ENCODE results near the gene PRKN. TPM values are rescaled to one million over a fixed set of nuclear protein-coding genes. Genes with fewer than 3 reads are reported as not detected.

The PRKN gene
- total RNA-seq, 1 donor from 2014 or later = not detected

DNA sequence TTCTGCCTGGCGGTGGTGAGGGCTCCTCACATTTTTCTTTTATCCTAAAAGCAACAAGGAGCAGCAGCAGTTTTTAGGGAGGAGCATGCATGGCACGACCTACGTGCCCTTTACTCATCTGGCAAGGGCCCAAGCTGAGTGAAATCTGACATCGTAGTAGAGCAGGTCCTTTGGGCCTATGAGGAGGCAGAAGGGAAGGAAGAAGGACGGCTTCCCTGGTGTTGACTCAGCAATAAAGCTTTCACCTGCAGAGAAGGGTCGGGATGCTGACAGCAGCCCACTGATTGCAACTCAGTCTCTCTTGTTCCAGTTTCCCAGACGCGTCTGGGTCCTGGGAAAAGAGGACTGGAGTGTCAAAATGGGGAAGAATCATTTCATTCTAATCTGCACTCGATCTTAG lies 1044.6 kb downstream of the PRKN start:
- intact Hi-C loops (cut with micrococcal nuclease) = no loop called here

DNA sequence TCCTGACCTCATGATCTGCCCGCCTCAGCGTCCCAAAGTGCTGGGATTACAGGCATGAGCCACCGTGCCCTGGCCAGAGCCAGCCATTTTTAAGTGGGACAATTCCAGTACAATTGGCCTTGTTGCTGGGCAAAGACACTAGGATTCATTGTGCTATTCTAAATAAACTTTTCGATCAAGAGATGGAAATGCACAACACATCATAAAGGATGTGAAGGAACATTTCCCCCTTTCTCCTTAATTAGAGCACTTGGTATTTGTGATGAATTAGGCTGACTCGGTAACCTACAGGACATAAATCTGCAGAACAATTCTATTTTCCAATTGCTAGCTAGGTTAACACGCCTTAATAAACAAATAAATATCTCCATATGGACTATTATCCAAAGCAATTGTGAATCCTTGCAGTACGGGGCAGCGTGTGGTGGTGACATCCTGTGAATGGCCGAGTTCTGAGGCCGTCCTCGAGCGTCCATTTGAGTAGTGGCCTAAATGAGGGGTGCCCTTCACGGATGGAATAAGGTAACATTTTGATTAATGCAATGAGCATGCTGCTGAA lies 1047.5 kb downstream of the PRKN start:
- intact Hi-C loops (cut with micrococcal nuclease) = no loop called here

DNA sequence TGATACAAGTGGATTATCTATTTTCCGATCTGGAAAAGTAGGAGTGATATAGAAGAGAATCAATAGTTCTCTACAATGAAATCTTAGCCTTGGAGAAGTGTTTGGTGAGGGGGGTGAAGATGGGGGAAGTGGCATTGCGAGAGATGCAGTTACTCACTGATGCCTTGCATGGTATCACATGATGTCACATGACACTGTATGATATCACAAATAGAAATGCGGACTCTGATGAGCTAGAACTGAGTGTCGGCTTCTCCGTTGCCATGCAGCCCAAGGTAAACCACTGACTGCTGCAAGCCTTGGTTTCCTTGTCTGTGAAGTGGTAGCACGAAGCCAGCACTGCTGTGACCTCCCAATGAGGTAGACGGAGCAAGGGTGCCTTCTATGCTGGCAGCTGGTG lies 1050.4 kb downstream of the PRKN start:
- intact Hi-C loops (cut with micrococcal nuclease) = no loop called here

DNA sequence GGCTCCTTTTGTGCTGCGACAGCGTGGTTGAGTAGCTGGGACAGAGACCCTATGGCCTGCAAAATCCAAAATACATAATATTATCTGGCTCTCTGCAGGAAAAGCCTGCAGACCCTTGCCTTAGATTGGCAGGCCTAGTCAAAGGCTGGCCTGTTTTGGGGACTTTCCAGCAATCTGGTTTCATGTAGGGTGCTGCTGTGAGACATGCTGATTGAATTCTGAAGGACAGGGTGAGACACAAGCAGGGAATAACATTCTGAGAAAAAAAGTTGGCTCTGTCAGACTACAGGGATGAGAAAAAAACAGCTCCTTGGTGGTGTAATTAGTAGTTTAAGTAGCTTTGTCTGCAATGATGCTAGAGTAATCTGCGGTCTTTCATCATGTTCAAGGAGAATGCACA lies 1051.0 kb downstream of the PRKN start:
- intact Hi-C loops (cut with micrococcal nuclease) = no loop called here

DNA sequence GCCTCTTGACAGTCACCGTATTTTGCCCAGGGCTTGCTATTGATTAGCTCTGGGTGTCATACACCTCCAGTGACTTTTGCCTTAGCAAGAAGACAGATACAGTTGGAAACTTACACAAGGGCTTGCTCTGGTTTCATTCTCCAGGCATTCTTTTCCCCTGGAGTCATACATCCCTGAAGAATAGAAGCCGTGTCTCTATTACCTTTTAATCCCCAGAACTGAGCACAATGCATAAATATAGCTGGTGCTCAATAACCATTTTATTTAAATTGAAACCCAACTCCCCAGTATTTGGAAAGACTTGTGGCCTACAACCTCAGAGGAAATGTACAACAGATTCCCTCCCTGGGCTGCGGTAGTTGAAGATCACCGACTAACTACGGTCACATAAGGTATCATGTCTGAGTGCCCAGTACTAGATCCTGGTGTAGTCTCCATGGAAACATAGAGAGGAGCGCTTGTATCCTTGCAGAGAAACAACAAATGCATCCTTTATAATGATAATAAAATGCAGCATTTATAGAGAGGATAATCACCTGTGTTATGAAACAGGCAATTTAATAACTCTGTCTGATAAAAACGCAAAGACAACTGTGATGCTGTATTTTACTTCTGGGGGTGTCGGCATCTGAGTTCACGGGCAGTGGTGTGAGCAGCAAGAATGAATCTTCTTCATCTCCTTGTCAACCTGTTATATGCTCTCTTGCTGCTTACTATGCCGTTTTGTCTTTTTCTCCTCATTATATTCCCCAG lies 1052.5 kb downstream of the PRKN start:
- intact Hi-C loops (cut with micrococcal nuclease) = no loop called here

DNA sequence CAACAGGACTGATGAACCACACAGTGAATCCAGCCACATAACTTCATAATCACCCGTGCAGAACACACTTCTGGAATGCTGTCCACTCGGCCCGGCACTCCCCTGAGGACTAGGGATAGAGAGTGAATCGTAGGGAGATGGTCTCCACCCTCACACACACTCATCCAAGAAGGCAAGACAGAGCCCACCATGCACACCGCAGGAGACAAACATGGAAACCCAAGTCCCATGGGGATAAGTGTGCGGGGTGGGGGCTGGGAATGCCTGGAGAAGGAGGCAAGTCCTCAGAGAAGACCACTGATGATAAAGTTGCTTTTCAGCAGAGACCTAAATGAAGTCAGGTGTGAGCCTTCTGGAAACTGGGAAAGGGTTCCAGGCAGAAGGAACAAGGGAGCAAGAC lies 1054.5 kb downstream of the PRKN start:
- intact Hi-C loops (cut with micrococcal nuclease) = no loop called here

DNA sequence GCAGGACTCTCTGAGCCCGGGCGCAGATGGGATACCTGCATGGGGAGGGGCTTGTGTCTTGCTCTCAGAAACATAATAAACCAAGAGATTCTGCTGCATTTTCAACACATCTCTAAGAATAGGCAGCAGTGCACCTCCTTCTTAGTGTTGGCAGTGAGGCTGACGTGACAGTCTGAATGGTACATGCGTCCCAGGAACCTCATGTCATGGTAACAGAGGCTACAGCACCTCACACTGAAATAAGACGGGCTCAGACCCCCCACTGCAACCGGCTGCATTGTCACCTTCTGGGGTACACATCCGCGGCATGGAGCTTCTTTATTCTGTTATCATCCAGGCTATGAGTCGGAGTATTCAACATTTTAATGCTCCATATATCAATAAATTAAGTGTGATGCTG lies 1056.4 kb downstream of the PRKN start:
- intact Hi-C loops (cut with micrococcal nuclease) = no loop called here

DNA sequence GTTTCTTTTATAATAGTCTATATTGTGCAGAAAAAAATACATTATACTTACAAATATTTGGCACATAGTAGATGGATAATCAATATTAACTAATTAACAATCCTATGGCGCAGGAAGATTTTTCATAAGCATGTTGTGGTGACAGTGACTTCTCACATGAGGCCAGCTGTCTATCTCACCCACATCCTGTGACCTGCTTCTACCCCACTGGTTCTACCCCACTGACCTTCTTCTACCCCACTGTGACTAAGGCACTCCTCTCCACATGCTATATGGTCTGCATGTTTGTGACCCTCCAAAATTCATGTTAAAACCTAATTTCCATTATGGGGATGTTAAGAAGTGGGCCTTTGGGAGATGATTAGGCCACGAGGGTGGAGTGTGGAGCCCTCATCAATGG lies 1058.9 kb downstream of the PRKN start:
- intact Hi-C loops (cut with micrococcal nuclease) = no loop called here

DNA sequence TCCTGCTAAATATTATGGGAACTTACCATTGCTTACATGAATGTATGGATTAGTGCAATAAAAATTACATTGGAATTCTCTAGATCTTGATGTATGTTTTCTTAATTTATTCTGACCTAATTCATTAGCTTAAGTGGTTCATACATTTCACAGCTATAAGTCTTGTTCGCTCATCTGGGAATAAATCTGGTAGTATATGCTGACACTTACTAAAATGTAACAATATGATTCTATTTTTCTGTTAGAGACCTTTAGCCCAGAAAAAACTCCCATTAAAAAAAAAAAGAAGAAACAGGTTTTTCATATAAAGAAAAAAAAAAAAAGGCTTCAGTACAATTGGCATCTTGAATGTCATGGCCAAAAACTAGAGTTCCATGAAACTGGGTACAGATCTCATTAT lies 1059.6 kb downstream of the PRKN start:
- intact Hi-C loops (cut with micrococcal nuclease) = no loop called here

DNA sequence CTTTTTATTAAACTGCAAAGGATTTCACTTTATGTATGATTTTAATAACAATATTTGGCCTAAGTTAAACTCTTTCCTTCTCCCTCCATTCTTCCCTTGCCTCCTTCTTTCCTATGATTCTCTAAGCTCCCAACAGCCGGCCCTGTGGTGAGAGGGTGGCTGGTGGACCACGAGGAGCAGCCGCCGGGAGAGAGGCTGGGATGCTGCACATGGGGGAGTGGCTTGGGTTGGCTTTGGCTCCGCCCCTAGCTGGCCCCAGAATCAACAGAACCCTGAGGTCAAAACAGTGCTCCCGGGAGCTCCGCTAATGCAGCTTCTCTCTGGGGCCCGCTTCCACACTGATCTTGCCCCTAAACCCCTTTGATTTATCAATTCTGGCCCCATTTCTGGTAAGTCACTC lies 1063.9 kb downstream of the PRKN start:
- intact Hi-C loops (cut with micrococcal nuclease) = no loop called here

DNA sequence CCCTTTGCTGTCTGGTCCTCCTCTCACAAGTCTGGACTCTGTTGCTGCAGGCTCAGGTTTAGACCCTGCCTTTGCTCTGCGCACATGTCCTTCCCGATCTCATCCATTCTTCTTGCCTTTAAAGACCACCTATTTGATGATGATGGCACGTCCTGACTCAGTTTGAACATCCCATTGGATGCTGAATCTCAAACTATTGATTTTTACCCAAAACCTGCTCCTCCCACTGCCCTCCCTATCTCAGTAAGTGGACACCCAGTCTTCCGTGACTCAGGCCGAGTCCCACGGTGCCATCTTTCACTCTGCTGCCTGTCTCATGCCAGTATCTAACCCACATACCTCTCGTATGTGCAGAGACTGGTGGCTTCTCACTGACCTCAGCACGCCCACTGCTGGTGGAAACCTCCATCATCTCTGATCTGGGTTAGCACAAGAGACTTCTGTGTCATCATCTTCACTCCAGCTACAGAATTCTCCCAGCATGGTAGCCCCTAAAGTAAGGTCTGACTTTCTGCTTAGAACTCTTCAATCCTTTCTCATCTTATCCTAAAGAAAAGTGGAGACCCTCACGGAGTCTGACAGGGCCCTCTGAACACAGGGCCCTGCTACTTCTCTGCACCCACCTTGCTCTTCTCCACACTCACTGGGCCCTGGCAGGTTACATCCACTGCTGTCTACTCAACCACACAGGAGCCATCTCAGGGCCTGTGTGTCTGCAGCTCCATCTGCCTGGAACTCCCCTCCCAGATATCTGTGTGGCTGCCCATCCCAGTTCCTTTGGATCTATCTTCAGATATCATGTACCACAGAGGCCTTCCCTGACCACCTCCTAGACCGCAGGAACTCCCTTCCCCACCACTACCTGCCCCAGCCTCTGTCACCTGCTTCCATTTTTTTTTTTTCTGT lies 1066.6 kb downstream of the PRKN start:
- intact Hi-C loops (cut with micrococcal nuclease) = no loop called here

DNA sequence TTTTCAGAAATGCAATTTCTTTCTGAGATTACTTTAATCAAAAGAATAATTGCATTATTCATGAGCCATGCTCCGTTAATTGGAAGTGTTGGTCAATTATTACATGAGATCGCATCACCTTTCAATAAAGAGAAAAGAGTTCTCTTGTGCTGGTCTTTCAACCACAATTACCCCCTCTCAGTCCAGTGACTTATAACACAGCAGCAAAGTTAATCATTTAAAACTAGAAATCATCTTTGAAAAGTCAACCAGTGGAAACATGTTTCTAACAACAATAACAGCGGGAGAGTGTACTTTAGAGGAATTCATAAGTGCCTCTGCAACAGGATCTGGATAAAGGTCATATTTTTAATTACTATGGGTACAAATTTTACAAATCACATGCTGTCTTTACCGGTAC lies 1069.4 kb downstream of the PRKN start:
- intact Hi-C loops (cut with micrococcal nuclease) = no loop called here

DNA sequence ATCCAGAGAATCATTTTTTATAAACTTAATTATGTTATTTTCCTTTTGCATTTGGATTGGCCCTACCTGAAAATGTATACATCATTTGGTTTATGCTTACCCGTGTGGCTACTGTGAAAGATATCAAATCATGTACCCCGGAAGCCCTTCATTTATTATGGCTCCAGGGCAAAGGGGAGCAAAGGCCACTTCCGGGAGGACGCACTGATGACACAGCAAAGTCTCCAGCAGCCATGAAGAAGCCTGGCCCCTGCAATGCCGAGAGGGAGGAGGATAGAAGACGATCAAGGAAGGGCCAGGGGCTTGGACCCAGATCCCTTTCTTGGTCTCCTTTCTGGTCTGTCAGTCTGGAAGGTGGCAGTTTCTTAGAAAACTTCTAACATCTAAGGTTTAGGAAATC lies 1073.4 kb downstream of the PRKN start:
- intact Hi-C loops (cut with micrococcal nuclease) = no loop called here

DNA sequence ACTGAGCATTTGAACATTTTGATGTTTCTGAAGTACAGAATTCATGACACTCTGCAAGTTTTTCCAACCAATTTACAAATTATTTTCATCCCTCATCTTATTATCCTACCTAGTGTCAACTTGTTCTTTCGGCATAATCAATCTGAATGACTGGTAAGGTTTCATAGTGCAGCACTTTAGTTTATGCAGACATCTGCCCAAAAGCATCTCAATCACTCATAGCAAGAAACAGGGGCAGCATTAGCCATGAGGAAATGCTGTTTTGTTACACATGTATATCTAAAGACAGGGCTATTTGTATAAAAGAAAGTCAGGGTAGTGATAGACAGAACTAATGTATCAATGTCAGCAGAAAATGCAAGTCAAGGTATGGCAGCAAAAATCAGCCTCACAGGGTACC lies 1075.6 kb downstream of the PRKN start:
- intact Hi-C loops (cut with micrococcal nuclease) = no loop called here

DNA sequence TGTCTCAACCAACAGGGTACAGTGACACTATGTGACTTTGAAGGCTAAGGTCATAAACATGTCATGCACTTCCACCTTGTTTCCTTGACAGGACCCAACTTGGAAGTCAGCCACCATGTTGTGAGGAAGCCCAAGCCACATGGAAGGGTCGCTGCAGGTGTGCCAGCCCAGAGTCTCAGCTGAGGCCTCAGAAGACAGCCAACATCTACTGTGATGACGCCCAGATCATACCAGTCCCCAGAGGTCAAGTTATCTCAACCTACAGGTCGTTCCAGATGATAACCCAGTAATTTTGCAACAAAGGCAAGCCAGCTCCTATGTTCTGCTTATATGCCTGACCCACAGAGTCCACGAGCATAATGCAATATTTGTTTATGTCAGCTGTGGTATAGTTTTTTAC lies 1077.7 kb downstream of the PRKN start:
- intact Hi-C loops (cut with micrococcal nuclease) = no loop called here

DNA sequence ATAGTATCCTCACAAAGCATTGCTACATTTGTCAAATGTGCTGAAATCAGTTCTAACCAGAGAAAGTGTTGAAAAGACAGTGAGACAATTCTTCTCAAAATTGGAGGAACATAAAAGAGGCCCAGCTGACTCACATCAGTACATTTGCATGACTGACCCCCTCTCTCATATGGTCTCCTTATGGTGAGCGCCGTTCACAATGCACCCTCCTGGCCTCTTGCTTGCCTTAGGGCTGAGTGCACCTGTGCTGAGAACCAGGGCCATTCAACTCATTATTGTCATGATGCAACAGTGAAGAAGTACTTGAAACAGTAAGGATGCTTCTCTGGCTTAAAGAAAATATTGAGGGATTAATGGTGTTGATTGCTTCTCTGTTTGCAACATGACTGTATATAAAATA lies 1078.5 kb downstream of the PRKN start:
- intact Hi-C loops (cut with micrococcal nuclease) = no loop called here

DNA sequence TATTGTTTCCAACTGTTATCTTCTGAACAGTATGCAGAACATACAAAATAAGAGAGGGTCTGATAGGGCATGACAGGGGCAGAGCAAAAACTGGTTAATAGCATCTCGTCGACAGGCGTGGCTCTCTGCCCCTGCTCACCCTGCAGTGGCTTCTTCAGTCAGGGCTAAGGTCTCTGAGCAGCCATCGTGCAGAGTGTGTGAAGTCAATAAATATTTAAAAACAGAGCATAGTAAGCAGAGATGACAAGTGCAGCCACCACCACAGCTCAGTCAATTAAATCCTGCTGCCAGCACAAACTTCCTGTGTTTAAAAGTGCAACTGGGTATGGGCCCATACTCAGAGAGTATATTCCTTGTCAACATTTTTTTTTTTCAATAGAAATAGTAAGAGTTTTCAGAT lies 1080.3 kb downstream of the PRKN start:
- intact Hi-C loops (cut with micrococcal nuclease) = no loop called here

DNA sequence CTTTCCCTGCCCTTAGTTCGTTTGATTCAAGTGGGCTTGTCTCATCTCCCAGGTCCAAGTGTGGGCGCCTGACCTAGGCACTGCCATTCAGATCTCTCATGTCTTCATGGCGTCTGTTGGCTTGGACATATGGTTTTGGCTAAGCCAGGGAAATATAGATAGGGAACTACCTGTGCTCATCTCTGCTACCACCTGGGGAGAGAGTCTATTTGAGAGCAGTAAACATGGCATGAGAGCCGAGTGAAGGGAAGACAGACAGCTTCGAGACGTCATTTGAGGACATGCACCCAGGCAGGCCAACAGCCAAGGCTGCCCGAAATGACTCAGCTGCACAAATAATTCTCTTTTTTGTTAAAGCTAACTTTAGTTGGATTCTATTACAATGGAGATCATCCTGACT lies 1083.0 kb downstream of the PRKN start:
- intact Hi-C loops (cut with micrococcal nuclease) = no loop called here

DNA sequence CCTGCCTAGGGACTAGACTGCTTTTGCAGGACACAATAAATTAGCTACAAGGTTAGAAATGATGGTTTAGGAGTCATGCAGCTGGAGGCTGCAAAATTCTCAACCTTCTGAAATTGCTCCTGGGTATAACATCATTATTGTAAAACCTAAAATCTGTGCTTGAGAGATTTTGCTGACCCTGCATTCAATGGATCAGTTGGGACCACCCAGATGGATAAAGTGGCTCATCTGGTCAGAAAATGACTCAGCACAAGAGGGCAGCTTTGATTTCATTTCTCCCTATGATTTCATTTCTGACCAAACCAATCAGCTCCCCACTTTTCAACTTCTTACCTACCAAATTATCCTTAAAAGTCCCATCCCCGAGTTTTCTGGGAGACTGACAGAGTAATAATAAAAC lies 1086.4 kb downstream of the PRKN start:
- intact Hi-C loops (cut with micrococcal nuclease) = no loop called here

DNA sequence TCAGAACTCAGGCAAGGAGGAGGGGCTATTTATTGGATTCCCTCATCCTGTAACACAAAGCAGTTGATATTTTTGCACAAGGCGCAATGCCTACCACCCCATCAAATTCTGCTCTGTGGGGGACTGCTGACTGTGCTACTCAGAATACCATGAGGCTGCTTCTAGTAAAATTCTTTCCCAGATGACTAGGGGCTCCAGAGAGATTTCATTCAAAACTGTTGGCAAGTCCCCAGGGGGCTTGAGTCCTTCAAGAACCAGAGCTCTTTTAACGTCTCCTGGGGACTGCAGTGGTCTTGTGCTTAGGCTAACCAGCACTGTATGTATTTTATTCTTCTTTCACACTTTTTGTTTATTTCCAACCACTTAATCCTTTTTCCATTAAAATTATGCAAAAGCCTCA lies 1087.8 kb downstream of the PRKN start:
- intact Hi-C loops (cut with micrococcal nuclease) = no loop called here

DNA sequence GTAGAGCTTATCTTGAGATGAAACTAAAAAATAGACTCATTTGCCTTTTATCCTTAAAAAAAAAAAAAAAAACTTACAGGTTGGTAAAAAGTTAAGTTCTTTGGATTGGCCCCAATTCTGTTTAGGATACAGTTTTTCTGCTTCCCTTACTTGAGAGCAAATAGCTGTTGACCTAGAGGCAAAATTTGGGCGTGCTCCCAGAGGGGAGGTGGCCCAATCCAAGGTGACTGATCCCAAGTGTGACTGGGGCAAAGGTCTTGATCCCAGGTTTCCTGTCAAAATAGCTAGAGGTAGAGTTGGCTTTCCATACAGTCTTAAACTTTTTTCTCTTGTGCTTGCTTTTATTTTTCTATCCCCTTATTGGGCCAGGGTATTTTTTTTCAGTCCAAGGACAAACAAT lies 1089.9 kb downstream of the PRKN start:
- intact Hi-C loops (cut with micrococcal nuclease) = no loop called here

DNA sequence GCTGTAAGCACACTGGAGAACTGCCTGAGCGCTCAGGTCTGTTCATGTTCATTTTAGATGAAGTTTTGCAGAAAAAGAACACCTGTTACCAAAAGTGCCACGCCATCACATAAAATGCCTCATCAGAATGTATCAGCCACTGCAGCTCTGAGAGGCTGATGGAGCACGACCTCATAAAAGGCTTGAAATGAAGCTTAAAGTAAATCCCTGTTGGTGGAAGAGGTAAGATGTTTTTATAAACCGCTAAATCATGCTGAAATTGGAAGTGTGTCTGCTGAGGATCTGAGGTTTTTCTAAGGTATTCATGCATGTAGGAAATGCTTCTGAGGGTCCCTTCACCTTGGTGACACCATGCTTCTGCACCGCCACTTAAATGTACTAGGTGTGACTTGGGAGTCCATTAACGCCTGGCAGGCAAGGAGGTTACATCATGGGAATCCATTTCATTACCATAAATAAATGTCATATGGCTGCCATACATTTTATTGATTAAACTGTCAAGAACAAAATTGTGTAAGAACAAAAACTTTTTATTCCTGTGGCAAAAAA lies 1090.6 kb downstream of the PRKN start:
- intact Hi-C loops (cut with micrococcal nuclease) = no loop called here
